DMS53 treated with DMSO at 0.1 percent for 48 hours (cell line): ENCODE measurements around the gene CUTA.
"Not testable (repeated sequence)": the region's sequence is repeated elsewhere in the genome, so short reads cannot be mapped to it uniquely, and the experiment has no call there.

Experiments used
- DNase-seq: peaks from one replicate; lab custom pipeline; 2025; ENCODE audit not compliant: unreplicated experiment; lab: John Stamatoyannopoulos, UW

CUTA gene

DNA sequence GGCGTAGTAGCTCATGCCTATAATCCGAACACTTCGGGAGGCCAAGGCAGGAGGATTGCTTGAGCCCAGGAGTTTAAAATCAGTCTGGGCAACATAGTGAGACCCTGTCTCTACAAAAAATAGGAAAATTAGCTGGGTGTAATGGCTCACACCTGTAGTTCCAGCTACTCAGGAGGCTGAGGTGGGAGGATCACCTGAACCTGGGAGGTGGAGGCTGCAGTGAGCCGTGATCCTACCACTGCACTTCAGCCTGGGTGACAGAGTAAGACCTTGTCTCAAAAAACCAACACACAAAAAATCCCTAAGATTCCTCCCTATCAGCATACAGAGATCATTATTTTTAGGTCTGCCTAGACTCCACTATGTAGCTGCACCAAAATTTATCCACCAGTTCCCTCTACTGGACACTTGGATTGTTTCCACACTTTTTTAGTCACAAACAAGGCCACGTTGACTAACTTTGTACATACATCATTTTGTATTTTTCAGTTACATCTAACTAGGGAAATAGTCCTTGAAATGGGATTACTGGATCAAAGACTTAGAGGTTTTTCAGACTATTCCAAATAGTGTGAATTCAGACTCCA is 10.7 kb downstream of the CUTA start:
- DNase-seq = no peak

DNA sequence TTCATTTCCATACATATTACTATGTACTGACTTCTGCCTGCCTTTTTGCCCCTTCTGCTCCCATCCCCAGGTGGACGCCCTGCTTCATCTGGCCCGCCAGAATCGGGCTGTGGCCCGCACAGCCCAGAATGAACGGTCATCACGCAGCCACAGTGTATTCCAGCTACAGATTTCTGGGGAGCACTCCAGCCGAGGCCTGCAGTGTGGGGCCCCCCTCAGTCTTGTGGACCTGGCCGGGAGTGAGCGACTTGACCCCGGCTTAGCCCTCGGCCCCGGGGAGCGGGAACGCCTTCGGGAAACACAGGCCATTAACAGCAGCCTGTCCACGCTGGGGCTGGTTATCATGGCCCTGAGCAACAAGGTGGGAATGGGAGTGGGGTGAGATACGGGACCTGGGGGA is 11.8 kb downstream of the CUTA start:
- DNase-seq = no peak

DNA sequence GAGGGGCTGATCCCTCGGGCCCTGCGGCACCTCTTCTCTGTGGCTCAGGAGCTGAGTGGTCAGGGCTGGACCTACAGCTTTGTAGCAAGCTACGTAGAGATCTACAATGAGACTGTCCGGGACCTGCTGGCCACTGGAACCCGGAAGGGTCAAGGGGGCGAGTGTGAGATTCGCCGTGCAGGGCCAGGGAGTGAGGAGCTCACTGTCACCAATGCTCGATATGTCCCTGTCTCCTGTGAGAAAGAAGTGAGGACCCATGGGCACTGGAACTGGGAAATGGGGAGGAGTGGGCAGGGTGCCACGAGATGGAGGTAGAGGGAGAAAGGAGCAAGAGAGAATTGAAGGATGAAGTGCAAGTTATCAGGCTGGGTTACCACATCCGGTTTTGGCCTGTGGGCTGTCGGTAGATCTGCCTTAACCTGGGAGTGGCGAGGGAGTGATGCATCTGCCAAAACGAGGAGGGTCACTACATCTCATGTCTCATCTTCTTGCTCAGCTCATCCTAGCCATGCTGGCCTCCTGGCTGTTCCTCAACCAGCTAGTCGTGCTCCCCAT is 12.4 kb downstream of the CUTA start:
- no peak for DNase-seq

DNA sequence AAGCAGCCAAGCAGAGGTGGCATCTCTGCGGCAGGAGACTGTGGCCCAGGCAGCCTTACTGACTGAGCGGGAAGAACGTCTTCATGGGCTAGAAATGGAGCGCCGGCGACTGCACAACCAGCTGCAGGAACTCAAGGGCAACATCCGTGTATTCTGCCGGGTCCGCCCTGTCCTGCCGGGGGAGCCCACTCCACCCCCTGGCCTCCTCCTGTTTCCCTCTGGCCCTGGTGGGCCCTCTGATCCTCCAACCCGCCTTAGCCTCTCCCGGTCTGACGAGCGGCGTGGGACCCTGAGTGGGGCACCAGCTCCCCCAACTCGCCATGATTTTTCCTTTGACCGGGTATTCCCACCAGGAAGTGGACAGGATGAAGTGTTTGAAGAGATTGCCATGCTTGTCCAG is 13.0 kb downstream of the CUTA start:
- DNase-seq = no peak

DNA sequence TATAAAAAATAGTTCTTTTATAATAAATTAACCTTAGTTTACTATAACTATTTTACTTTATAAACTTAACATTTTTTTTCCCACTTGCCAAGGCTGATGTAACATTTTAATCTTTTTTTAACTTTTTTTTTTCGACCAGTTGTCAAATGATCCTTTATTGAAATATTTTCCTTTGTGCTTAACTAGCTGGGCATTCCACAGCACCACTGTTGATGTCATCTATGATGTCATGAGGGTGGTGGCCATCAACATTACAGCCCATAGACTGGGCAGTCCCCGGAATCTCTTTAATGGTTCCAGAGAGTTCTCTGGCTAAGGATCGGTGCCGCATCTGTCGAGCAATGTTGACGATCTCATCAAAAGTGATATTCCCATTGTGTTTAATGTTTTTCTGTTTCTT is 18.0 kb downstream of the CUTA start:
- not testable (repeated sequence) for DNase-seq

DNA sequence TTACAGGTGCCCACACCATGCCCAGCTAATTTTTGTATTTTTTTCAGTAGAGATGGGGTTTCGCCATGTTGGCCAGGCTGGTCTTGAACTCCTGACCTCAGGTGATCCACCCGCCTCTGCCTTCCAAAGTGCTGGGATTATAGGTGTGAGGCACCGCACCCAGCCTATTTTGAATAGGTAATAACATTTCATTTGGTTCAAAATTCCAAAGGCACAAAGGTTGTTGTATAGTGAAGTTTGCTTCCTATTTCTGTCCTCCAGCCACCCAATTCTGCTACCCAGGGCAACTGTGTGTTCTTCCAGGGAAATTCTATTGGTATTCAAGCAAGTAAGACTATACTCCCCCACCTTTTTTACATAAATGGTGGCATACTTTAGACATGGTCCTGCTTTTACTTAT is 19.3 kb downstream of the CUTA start:
- DNase-seq = not testable (repeated sequence)

DNA sequence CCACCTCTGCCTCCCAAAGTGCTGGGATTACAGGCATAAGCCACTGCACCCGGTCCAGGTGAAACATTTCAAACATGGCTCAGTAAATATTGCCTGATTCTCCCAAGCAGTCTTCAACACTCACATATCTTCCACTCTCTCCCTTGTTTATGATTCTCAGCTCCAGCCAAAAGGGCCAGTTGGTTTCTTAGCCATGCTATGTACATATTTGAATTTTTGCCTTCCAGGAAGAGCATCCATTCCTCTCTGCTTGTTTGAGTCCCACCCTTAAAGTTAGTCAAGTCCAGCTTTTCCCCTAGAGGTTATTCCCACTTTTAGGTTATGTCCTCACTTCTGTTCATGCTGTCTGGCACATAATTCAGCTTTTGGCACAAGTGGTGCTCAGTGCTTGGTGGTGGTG is 20.4 kb downstream of the CUTA start:
- no peak for DNase-seq

DNA sequence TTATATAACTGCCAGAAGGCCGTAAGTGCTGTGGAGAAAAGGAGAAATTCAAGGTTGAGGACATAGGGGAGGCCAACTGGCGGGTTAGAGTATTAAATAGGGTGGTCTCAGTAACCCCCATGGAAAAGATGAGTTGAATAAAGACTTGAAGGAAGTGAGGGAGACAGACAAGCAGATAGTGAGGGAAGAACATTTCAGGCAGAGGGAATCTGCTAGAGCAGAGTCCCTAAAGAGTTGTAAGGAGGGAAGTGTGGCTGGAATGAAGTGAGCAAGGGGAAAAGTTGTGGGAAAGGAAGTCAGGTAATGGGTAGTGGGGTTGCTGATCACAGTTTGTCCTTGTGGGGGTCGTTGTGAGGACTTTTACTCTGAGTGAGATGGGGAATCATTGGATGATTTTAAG is 24.9 kb downstream of the CUTA start:
- no peak for DNase-seq

DNA sequence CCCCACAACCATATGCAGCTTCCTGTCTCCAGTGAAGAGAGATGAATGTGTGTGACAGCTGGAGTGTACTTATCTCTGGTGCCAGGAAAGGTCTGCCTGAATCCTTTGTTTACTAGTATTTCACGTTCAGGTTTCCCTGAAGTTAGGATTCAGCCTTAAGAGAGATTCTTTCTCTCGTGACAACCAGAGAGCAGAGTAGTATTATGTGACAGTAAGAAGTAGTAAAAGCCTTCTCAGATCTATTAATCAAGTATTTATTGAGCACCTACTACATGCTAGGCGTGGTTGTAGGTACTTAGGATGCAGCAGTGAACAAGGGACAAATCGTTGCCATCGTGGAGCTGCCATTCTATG is 25.3 kb downstream of the CUTA start:
- no peak for DNase-seq

DNA sequence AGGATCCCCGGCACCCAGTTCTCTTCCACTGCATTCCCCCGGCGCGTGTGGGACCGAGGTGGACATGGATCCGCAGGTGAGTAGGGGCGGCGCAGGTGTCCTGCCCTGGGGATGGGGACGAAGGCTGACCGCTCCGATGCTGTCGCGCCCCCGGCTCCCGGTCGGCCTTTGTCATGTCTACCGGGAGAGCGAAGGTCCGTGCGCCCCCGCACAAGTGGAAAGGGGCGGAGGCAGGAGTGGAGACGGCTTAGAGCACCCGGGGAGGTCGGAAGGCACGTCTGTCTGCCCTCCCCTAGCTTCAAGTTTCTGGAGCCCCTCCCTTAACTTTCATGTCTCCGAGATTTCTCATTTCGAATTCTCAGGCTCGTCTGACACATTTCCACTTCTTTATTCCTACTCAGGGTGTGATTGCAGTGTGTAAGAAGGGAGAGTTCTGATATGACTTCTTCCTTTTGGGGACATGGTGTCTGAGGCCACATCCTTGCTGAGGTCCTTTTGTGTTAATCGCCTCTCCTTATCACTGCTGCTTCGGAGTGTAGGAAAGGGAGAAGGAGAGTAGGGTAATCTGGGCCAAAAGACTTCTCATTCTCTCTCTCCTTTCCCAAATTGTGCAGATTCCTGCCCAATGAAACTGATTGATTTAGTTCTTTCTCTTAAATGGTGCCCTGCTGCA is 25.8 kb downstream of the CUTA start:
- peak; percentile 11 for DNase-seq

DNA sequence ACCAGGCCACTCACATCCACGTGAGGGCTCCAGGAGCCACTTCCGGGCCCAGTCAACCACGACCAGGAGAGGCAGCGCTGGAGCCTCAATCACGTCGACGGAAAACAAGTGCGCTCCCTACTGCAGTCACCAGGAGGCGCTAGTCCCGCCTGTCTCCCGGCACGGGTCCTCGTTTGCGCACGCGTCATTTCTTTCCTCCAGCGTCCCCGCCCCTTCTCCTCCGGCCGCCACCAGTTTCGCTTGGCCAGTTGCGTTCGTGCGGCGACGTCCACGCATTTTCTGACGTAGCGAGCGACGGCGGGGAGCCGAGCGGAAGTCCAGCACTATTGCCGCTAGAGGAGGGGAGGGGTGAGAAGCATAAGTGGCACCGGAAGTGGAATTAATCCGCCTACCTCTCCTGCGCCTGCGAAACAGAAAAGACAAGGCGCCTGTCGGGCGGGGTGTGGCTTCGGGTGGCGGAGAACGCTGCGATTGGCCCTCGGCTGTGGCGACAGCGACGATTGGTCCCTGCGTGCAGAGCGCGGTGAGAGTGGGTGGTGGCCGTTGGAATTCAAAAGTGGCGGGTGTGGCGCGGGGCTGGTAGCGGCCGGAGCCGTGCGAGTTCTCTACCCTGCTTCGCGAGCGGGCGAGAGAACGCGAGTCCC is 26.5 kb downstream of the CUTA start, which contains the start of gene KIFC1:
TSS of gene KIFC1 (plus strand) at position 546 of the 644 bp plus-strand sequence. CDS start 163 bp downstream, outside the sequence.
- DNase-seq = peak; percentile 100

DNA sequence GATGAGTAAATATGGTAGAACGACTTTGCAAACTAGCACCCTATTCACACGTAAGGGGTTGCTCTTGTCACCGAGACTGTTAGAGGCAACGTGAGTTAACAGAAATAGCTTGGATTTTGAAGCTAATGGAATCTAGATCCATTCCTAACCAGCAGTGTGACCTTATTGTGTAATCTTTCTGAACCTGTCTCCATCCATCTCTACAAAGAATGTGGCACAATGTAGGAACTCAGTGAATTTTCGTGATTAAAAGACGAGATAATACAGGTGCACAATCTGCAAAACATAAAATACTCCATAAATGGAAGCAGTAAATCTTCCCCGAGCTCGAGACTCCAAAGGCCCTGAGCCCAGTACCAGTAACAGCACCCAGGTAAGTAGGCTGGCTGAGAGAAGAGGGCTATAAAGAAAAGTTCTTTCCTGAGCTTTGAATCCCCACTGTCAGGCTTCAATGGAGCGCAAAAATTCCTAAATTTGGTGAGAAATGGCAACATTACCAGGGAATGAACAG is 27.1 kb downstream of the CUTA start:
- no peak for DNase-seq

DNA sequence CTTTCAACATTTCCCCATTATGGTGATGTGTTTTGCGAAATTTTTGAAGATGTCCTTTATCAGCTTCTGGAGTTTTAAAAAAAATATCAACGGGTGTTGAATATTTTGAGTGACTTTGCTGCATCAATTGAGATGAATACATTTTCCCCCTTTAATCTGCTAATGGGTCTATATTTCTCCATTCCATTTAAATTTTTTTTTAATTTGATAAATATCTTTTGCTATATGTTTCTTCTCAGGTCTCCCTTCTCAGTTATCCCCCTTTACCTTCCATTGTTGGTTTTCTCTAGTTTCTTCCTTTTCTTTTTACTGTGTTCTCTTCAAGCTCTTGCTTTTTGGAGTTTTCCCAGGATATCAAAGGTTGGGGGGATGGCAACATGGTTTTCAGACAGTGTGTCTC is 27.7 kb downstream of the CUTA start:
- no peak for DNase-seq

DNA sequence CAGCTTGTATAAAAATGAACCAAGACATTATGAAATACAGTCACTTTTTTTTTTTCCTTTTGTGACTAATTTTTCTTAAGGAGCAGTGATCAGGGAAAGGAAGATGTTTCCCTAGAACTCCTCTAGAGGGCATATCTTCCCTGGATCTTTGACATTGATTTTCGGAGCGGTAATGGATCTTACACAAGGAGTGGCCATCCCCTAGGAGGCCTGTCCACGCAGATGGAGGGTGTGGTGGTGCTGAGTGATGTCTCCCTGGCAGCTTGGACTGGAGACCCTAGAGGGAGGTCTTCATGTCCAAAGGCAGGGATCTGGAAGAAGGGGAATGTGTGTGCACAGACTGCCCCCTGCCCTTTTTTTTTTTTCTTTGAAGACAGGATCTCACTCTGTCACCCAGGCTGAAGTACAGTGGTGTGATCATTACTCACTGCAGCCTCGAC is 33.3 kb downstream of the CUTA start:
- no peak for DNase-seq

DNA sequence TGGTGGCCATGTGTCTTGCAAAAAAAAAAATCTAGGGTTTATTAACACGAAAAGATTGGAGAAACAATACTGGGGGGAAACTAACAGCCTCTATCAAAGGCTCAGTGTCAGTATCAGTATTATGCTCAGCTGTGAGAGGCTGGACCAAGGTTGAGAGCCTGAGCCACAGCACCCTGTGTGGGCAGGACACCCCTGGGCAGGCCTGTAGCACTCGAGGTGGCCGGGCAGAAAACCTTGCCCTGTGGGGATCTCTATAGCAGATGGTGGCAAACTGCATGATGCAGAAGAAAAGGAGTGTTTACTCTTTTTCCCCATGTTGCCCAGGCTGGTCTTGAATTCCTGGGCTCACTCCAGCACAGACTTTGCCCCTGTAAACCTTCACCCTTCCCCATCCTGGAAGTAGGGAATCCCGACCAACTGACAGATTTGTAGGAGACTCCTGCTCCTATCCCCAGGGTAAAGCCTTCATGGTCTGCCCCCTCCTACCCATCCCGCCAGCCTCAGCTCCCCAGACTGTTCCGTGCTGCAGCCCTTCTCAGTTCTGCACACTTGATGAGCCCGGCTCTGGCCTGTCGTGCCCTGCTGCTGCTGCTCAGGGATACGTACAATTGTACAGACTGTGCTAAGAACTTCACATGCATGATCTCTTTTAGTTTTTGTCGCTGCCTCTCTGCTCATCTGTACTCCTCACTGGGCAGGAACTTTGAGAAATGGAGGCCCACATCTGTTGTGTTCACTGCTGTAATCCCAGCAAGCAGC is 34.3 kb downstream of the CUTA start:
- no peak for DNase-seq

DNA sequence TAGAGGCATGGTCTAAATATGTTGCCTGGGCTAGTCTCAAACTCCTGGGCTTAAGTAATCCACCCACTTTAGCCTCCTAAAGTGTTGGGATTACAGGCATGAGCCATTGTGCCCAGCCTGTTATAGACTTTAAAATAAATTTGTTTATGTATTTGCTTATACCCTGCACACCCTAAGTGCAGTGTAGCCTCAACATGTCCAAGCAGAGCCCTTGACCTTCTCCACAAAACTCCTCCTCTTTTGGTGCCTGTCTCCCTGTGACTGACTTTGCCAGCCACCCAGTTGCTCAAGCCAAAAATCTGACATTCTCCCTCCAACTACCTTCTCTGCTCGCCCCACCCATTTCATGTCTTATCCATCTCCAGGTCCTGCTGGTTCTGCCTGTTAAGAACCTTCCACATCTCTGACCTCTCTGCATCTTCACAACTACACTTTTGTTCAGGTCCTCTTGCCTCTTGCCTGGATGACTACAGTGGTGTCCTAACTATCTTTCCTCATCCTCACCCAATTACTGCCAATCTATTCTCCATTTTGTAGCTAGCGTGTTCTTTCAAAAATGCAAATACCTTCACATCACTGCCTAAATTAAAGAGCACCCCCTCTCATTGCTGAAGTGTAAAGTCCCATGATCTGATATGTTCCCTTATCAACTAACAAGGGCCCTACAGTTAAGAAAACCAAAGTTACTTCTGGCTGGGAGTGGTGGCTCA is 37.5 kb downstream of the CUTA start:
- DNase-seq = no peak

DNA sequence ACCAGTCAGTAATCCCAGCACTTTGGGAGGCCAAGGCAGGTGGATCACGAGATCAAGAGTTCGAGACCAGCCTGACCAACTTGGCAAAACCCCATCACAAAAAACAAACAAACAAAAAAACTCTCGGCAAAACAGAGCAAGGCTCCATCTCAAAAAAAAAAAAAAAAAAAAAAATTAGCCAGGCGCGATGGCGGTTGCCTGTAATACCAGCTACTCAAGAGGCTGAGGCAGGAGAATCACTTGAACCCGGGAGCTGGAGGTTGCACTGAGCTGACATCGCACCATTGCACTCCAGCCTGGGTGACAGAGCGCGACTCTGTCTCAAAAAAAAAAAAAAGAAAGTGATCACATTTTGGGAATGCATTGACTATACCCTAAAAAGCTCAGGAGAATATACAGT is 38.7 kb downstream of the CUTA start:
- not testable (repeated sequence) for DNase-seq

DNA sequence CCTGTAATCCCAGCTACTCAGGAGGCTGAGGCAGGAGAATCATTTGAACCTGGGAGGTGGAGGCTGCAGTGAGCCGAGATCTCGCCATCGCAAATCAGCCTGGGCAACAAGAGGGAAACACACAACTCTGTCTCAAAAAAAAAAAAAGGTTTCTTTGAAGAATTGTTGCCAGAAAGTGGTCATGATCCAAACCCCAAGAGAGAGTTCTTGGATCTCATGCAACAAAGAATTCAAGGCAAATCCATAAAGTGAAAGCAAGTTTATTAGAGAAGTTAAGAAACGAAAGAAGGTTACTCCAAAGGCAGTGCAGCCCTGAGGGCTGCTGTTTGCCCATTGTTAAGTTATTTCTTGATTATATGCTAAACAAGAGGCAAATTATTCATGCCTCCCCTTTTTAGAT is 40.7 kb downstream of the CUTA start:
- DNase-seq = no peak

DNA sequence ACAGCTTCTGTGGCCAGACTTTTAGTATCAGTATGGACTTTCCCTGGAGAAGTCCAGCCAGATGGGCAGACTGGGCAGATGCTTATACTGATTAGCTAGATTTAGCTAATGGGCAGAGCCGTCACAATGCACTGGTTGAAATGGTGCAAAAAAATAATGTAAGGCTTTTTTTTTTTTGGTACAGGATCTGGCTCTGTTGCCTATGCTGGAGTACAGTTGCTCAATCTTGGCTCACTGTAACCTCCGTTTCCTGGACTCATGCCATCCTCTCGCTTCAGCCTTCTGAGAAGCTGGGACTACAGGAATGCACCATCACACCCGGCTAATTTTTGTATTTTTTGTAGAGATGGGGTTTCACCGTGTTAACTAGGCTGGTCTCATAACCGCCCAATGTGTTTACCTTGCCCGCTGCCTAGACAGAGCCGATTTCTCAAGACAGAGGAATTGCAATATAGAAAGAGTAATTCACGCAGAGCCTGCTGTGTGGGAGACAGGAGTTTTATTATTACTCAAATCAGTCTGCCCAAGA is 42.7 kb downstream of the CUTA start:
- DNase-seq = no peak
